HG02885 (cell line): ENCODE data around the gene JMJD8.

Experiments used
- ATAC-seq: cut with Tn5 transposase; IDR thresholded peaks from one replicate; pipeline ENCODE4 v1.9.1; 2021; ENCODE audit warnings: mild to moderate bottlenecking; ENCODE audit not compliant: unreplicated experiment, poor library complexity

Gene JMJD8

GRCh38 chr16:631808-632358 is 52.3 kb downstream of the JMJD8 start:
- no peak for ATAC-seq
